SH-SY5Y (cell line): ENCODE measurements around the gene ZNF397.

Experiments
- GATA2 ChIP-seq: IDR thresholded peaks from 2 replicates; pipeline ENCODE4 v1.6.1; 2011; ENCODE audit warnings: mild to moderate bottlenecking, low read depth, low read length
- GATA3 ChIP-seq: IDR thresholded peaks from 2 replicates; pipeline ENCODE4 v1.6.1; 2011; ENCODE audit warnings: low read depth, mild to moderate bottlenecking, low read length, moderate library complexity

- TF ChIP-seq GATA2 = no peak
- no peak for TF ChIP-seq GATA3
These were observed 49.2 kb upstream of the ZNF397 start for GRCh38 chr18:35191698-35192025.
